Lower leg skin (tissue), 3 donors: ENCODE measurements around the gene MTUS2.

Experiments
- POLR2A ChIP-seq, 2 donors: fragments of 450-650 bp; IDR thresholded peaks; one replicate each; pipeline ENCODE4 v1.6.1; 2016 to 2017; ENCODE audit warnings: antibody characterized with exemption in 2 of 2, mild to moderate bottlenecking in 1 of 2, moderate library complexity in 1 of 2
- TF ChIP-seq, protein P1 (sequence below), 3 donors: fragments of 450-650 bp; IDR thresholded peaks; one replicate each; pipeline ENCODE4 v1.5.1; 2016; ENCODE audit warnings: antibody characterized with exemption in 3 of 3, mild to moderate bottlenecking in 3 of 3, moderate library complexity in 2 of 3

DNA sequence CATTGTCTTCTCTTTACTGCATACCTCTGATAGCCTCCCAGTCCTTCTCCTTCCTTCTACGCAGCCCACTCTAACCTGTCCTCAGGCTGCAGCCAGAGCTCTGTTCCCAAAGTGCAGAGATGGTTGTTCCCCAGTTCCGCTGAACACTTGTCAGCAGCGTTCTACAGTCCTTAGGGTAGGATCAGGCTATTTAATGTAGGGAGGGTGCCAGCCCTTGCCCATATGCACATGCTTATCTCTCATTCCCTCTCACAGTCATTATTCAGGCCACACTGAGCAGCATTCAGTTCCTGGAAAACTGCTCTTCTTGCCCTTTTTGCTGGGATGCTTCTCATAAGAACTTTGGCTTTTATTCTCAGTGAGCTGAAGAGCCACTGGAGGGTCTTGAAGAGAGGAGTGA, 180.7 kb downstream of the MTUS2 start:
- no peak for TF ChIP-seq POLR2A (IDR thresholded peaks at IDR 0.05)
- TF ChIP-seq, protein P1, sequence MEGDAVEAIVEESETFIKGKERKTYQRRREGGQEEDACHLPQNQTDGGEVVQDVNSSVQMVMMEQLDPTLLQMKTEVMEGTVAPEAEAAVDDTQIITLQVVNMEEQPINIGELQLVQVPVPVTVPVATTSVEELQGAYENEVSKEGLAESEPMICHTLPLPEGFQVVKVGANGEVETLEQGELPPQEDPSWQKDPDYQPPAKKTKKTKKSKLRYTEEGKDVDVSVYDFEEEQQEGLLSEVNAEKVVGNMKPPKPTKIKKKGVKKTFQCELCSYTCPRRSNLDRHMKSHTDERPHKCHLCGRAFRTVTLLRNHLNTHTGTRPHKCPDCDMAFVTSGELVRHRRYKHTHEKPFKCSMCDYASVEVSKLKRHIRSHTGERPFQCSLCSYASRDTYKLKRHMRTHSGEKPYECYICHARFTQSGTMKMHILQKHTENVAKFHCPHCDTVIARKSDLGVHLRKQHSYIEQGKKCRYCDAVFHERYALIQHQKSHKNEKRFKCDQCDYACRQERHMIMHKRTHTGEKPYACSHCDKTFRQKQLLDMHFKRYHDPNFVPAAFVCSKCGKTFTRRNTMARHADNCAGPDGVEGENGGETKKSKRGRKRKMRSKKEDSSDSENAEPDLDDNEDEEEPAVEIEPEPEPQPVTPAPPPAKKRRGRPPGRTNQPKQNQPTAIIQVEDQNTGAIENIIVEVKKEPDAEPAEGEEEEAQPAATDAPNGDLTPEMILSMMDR (IDR thresholded peaks at IDR 0.05): no peak
